Esophagus (tissue), 2 donors: ENCODE data around the gene MED22. TPM values are rescaled to one million over a fixed set of nuclear protein-coding genes. Genes with fewer than 3 reads are reported as not detected.
"Not testable (repeated sequence)": the region's sequence is repeated elsewhere in the genome, so short reads cannot be mapped to it uniquely, and the experiment has no call there.

Source experiments
- H3K27ac ChIP-seq, 2 donors: one replicate each; pipeline ENCODE4 v1.5.1; 2013; ENCODE audit warnings: low read depth in 2 of 2, mild to moderate bottlenecking in 2 of 2, inconsistent platforms in 1 of 2, low read length in 1 of 2, moderate library complexity in 1 of 2
- H3K27me3 ChIP-seq, 2 donors: one replicate each; pipeline ENCODE4 v1.6.1; 2013; ENCODE audit warnings: low read length in 2 of 2, control low read depth in 1 of 2, mild to moderate bottlenecking in 1 of 2; ENCODE audit not compliant: insufficient read depth in 2 of 2, control insufficient read depth in 1 of 2
- H3K36me3 ChIP-seq, 2 donors: one replicate each; pipeline ENCODE4 v1.6.1; 2013; ENCODE audit warnings: low read length in 1 of 2; ENCODE audit not compliant: control insufficient read depth in 2 of 2, insufficient read depth in 2 of 2
- H3K4me1 ChIP-seq, 2 donors: one replicate each; pipeline ENCODE4 v1.6.1; 2013; ENCODE audit warnings: low read length in 1 of 2; ENCODE audit not compliant: control insufficient read depth in 2 of 2, insufficient read depth in 2 of 2
- H3K4me3 ChIP-seq, 2 donors: one replicate each; pipeline ENCODE4 v1.5.1; 2013; ENCODE audit warnings: low read length in 2 of 2, mild to moderate bottlenecking in 2 of 2, low read depth in 1 of 2, moderate library complexity in 1 of 2
- H3K9me3 ChIP-seq, 2 donors: one replicate each; pipeline ENCODE4 v1.6.1; 2013; ENCODE audit warnings: mild to moderate bottlenecking in 2 of 2, low read depth in 1 of 2, low read length in 1 of 2, moderate library complexity in 1 of 2; ENCODE audit not compliant: control insufficient read depth in 2 of 2, insufficient read depth in 1 of 2
- WGBS, 2 donors: extraction: QIAGEN DNeasy Blood & Tissue Kit; methylation state at CpG; one replicate each; pipeline ENCODE4 v1.1.7; 2013; 5-methylcytosine and 5-hydroxymethylcytosine counted together
- polyA plus RNA-seq, 2 donors: library from polyadenylated mRNA; stranded (reverse); fragments of 200-250 nt; gene quantifications; one replicate each; pipeline ENCODE4 v1.2.3, GENCODE V29; 2013
- donor health status: healthy with polysubstance abuse.
- donor health status: Bipolar disorder and iron deficiency.

The MED22 gene
- polyA plus RNA-seq: 10 to 100 TPM in 1 of 2 donors, 1 to 10 TPM in 1; 7.3 to 12.0 TPM

DNA sequence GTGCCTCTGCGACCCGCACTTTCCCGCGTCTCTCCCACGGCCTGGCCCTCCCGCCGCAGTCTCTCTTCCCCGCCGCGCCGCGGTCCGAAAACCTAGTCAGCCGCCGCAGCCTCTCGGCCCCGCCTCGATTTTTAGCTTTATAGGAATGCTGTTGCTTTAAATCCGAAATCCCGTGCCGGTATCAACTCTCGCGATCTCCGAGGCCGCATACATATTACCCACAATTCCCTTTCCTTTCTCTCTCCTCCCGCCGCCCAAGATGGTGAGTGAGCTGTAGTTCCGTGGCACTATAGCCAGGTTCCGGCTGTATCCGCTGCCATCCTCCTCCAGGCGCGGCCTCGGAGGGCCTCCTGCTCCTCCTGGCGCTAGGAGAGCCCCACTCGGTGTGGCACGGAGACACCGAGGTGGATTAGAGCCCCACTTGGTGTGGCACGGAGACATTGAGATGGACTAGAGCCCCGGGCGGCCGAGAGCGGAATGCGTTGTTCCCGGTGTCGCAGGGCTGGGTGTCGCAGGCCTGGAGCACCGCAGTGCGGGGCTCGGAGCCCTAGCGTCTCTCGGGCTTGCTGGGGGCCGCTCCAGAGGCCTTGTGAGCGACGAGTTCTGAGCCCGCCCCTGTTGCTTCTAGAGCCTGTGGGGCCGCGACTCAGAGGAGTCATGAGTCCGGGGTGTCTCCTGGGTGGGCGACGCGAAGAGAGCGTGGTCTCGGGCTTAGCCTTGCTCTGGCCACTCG, at the start of gene MED22, which contains the start of gene RPL7A:
Gene MED22, minus strand, starts transcription at position 147 of the 733 bp plus-strand sequence. CDS start 1,469 bp downstream, outside the sequence.
Gene RPL7A, plus strand, starts transcription at position 234 of the 733 bp plus-strand sequence. Its CDS starts 26 bp downstream, at position 260.
- no peaks in the 10 kb centered on the region for H3K27me3 ChIP-seq
- peak within 1 kb of the TSS; percentile 91 to 95 for H3K27ac ChIP-seq
- no peaks in the 10 kb centered on the region for H3K9me3 ChIP-seq
- H3K36me3 ChIP-seq: peaks cover 13 to 59% of the 10 kb centered on the region in 2 donors
- H3K4me3 ChIP-seq: peak within 1 kb of the TSS; percentile 83 to 100
- WGBS, 2 donors: 0 to 1% methylated on average over 51 to 64 of the region's 64 CpGs
- H3K4me1 ChIP-seq: peaks cover 0 to 15% of the 10 kb centered on the region in 2 donors

- no peak overlapping the region for H3K4me3 ChIP-seq
- H3K27ac ChIP-seq: no peak overlapping the region
- peaks cover 0 to 5% of the 10 kb centered on the region in 2 donors for H3K4me1 ChIP-seq
- peaks cover 0 to 3% of the 10 kb centered on the region in 2 donors for H3K9me3 ChIP-seq
- H3K27me3 ChIP-seq: no peaks in the 10 kb centered on the region
- WGBS, 2 donors: 73 to 76% methylated on average over 6 of the region's 6 CpGs
- peaks cover 0 to 6% of the 10 kb centered on the region in 2 donors for H3K36me3 ChIP-seq
Observed at GRCh38 chr9:133397370-133397769, 49.4 kb upstream of the MED22 start.

GRCh38 chr9:133396952-133397351, 49.0 kb upstream of the MED22 start:
- no peak overlapping the region for H3K27ac ChIP-seq
- H3K27me3 ChIP-seq: no peaks in the 10 kb centered on the region
- H3K9me3 ChIP-seq: peaks cover 0 to 3% of the 10 kb centered on the region in 2 donors
- WGBS, 2 donors: 32 to 33% methylated on average over 14 of the region's 14 CpGs
- H3K36me3 ChIP-seq: peaks cover 0 to 6% of the 10 kb centered on the region in 2 donors
- no peak overlapping the region for H3K4me3 ChIP-seq
- H3K4me1 ChIP-seq: peaks cover 0 to 5% of the 10 kb centered on the region in 2 donors

DNA sequence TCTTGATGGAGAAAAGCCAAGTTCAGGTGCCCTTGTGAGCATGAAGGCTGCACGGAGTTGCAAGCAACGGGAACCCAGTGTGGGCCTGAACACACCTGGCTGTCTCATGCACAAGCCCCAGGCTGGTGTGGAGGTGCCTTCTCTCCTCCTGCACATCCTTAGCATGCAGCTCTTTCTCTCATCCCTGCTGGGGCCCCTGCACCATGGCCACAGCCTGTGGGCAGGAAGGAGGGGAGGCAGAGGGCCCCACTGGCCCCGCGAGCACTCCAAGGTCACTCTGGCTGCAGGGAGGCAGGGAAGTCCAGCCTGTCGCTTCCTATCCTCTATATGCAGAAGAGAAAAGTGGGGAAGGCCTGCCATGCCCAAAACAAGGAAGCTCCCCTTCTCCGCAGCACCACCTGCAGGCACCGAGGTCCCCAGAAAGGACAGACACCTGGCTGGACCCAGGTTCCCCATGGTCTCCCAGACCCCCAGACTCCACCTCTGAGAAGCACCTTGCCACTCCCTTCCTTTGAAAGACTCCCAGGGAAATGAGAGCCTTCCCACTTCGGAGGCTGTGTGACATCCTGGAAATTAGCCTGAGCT, 46.8 kb upstream of the MED22 start:
- Histone ChIP-seq H3K27me3 (no peaks in the 10 kb centered on the region), H3K36me3 (no peaks in the 10 kb centered on the region), H3K9me3 (peaks cover 0 to 3% of the 10 kb centered on the region in 2 donors), H3K27ac (no peak overlapping the region), H3K4me1 (peaks cover 0 to 2% of the 10 kb centered on the region in 2 donors), H3K4me3 (no peak overlapping the region)
- 32 to 36% methylated on average over 8 of the region's 8 CpGs for WGBS, 2 donors

- Histone ChIP-seq H3K27me3 (no peaks in the 10 kb centered on the region), H3K36me3 (no peaks in the 10 kb centered on the region), H3K4me1 (peaks cover 0 to 2% of the 10 kb centered on the region in 2 donors), H3K9me3 (peaks cover 0 to 3% of the 10 kb centered on the region in 2 donors), H3K27ac (no peak overlapping the region), H3K4me3 (no peak overlapping the region)
- 84 to 88% methylated on average over 3 of the region's 3 CpGs for WGBS, 2 donors
Observed at GRCh38 chr9:133393399-133393798, 45.5 kb upstream of the MED22 start.

- H3K36me3 ChIP-seq, H3K9me3 ChIP-seq, H3K4me1 ChIP-seq, H3K4me3 ChIP-seq, H3K27ac ChIP-seq, H3K27me3 ChIP-seq: not testable (repeated sequence)
- 90 to 95% methylated on average over 3 of the region's 3 CpGs for WGBS, 2 donors
Observed at GRCh38 chr9:133392308-133392707, 44.4 kb upstream of the MED22 start.

DNA sequence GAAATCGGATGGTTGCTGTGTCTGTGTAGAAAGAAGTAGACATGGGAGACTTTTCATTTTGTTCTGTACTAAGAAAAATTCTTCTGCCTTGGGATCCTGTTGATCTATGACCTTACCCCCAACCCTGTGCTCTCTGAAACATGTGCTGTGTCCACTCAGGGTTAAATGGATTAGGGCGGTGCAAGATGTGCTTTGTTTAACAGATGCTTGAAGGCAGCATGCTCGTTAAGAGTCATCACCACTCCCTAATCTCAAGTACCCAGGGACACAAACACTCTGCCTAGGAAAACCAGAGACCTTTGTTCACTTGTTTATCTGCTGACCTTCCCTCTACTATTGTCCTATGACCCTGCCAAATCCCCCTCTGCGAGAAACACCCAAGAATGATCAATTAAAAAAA, 43.5 kb upstream of the MED22 start:
- not testable (repeated sequence) for H3K27me3 ChIP-seq, H3K36me3 ChIP-seq, H3K27ac ChIP-seq, H3K9me3 ChIP-seq, H3K4me1 ChIP-seq, H3K4me3 ChIP-seq
- WGBS, 2 donors: 42% methylated on average over 2 of the region's 4 CpGs

- H3K27ac ChIP-seq: no peak overlapping the region
- no peak overlapping the region for H3K4me3 ChIP-seq
- WGBS, 2 donors: 83 to 85% methylated on average over 7 of the region's 7 CpGs
- H3K36me3 ChIP-seq: no peaks in the 10 kb centered on the region
- no peaks in the 10 kb centered on the region for H3K27me3 ChIP-seq
- H3K9me3 ChIP-seq: peaks cover 0 to 3% of the 10 kb centered on the region in 2 donors
- H3K4me1 ChIP-seq: peaks cover 0 to 6% of the 10 kb centered on the region in 2 donors
Observed at GRCh38 chr9:133390713-133391112, 42.8 kb upstream of the MED22 start.

GRCh38 chr9:133389562-133389961, 41.6 kb upstream of the MED22 start:
- H3K36me3 ChIP-seq: no peaks in the 10 kb centered on the region
- H3K9me3 ChIP-seq: peaks cover 0 to 2% of the 10 kb centered on the region in 2 donors
- no peak overlapping the region for H3K4me3 ChIP-seq
- 90 to 94% methylated on average over 13 of the region's 13 CpGs for WGBS, 2 donors
- peaks cover 0 to 4% of the 10 kb centered on the region in 2 donors for H3K4me1 ChIP-seq
- H3K27ac ChIP-seq: no peak overlapping the region
- H3K27me3 ChIP-seq: no peaks in the 10 kb centered on the region
